Gastroesophageal sphincter (tissue), 3 donors: ENCODE data around the gene OR10H3.

Experiments
- POLR2A ChIP-seq, 2 donors: fragments of 450-650 bp; IDR thresholded peaks; one replicate each; pipeline ENCODE4 v1.6.1; 2017; ENCODE audit warnings: antibody characterized with exemption in 2 of 2, mild to moderate bottlenecking in 2 of 2, moderate library complexity in 1 of 2
- TF ChIP-seq, protein P1 (sequence below), 4 experiments: fragments of 200-600 bp in 2 of 4; fragments of 450-650 bp in 2 of 4; sonication (generic) in 1 of 4; IDR thresholded peaks; one replicate each; pipeline ENCODE4 v1.5.1; 2017 to 2019; ENCODE audit warnings: antibody characterized with exemption in 4 of 4, mild to moderate bottlenecking in 2 of 4, moderate library complexity in 2 of 4

GRCh38 chr19:15748239-15748638 is 10.5 kb downstream of the OR10H3 start:
- TF ChIP-seq, protein P1, sequence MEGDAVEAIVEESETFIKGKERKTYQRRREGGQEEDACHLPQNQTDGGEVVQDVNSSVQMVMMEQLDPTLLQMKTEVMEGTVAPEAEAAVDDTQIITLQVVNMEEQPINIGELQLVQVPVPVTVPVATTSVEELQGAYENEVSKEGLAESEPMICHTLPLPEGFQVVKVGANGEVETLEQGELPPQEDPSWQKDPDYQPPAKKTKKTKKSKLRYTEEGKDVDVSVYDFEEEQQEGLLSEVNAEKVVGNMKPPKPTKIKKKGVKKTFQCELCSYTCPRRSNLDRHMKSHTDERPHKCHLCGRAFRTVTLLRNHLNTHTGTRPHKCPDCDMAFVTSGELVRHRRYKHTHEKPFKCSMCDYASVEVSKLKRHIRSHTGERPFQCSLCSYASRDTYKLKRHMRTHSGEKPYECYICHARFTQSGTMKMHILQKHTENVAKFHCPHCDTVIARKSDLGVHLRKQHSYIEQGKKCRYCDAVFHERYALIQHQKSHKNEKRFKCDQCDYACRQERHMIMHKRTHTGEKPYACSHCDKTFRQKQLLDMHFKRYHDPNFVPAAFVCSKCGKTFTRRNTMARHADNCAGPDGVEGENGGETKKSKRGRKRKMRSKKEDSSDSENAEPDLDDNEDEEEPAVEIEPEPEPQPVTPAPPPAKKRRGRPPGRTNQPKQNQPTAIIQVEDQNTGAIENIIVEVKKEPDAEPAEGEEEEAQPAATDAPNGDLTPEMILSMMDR (IDR thresholded peaks at IDR 0.05) = no peak
- no peak for TF ChIP-seq POLR2A (IDR thresholded peaks at IDR 0.05)
